GM19372 (cell line): Measurements from ENCODE around the gene PPP1R1C.
"Not testable (repeated sequence)": the region's sequence is repeated elsewhere in the genome, so short reads cannot be mapped to it uniquely, and the experiment has no call there.

Source experiments
- ATAC-seq: cut with Tn5 transposase; IDR thresholded peaks from one replicate; pipeline ENCODE4 v1.9.1; 2021; ENCODE audit warnings: mild to moderate bottlenecking, low read depth, moderate library complexity; ENCODE audit not compliant: unreplicated experiment

The PPP1R1C gene

GRCh38 chr2:182006595-182007341, 21.1 kb downstream of the PPP1R1C start:
- no peak for ATAC-seq

GRCh38 chr2:182014284-182014683, 28.6 kb downstream of the PPP1R1C start:
- no peak for ATAC-seq

GRCh38 chr2:182015334-182016109, 29.9 kb downstream of the PPP1R1C start:
- no peak for ATAC-seq

DNA sequence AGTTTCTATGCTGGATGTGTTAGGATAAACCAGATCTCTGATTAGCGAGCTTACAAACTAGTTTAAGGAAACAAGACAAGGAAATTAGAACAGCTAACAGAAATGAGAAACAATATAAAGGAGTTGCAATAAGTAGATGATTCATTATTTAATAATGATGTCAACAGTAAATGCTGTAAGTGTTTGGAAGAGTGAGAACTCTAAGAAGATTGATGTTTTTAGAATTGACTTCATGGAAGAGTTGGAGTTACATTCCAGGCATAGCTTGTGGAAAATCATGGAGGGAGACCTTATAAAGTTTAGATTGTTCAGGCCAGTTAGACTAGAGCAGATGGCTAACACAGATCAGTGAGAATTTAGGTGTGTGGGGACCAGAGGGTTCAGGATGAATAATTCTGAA, 32.6 kb downstream of the PPP1R1C start:
- ATAC-seq: no peak

GRCh38 chr2:182019731-182020130, 34.1 kb downstream of the PPP1R1C start:
- ATAC-seq: no peak

GRCh38 chr2:182020286-182021070, 34.8 kb downstream of the PPP1R1C start:
- ATAC-seq: no peak

GRCh38 chr2:182023235-182023634, 37.6 kb downstream of the PPP1R1C start:
- ATAC-seq: no peak

DNA sequence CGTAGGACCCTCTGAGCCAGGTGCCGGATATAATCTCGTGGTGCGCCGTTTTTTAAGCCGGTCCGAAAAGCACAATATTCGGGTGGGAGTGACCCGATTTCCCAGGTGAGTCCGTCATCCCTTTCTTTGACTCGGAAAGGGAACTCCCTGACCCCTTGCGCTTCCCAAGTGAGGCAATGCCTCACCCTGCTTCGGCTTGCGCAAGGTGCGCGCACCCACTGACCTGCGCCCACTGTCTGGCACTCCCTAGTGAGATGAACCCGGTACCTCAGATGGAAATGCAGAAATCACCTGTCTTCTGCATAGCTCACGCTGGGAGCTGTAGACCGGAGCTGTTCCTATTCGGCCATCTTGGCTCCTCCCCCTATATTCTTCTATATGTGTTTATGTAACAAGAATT, 45.2 kb downstream of the PPP1R1C start:
- not testable (repeated sequence) for ATAC-seq

DNA sequence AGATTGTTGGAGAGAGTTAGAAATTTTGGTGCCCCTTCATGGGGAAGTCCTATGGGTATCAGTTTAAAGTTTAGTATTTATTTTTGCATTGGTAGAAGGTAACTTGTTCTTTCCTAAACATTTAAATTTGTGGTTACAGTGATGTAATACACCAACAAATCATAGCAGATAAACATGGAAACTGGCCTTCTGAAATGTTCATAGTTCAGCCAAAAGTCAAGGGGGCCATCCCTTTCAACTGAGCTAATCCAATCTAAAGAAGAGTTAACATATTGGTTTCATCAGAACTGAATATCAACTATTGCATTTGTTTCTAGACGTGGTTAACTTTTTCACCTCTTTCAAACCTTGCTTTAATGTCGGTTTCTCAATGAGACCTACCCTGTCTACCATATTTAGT, 46.3 kb downstream of the PPP1R1C start:
- no peak for ATAC-seq

DNA sequence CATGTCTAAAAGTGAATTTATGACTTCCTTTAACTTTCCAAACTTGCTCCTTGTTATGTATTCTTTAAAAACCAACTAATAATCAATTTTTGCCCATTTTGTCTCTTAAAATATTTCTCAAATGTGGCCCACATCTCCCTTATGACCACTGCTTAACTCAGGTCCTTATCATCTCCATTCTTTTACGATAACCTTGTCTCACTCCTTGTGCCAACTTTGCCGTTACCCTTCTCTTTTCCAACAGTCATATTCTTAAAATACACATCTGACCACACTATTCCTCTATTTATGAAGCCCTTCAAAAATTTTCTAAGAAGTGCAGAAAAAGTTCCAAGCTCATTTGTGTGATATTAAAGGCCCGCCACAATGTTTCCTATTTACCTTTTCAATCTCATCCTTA, 47.8 kb downstream of the PPP1R1C start:
- ATAC-seq: no peak

DNA sequence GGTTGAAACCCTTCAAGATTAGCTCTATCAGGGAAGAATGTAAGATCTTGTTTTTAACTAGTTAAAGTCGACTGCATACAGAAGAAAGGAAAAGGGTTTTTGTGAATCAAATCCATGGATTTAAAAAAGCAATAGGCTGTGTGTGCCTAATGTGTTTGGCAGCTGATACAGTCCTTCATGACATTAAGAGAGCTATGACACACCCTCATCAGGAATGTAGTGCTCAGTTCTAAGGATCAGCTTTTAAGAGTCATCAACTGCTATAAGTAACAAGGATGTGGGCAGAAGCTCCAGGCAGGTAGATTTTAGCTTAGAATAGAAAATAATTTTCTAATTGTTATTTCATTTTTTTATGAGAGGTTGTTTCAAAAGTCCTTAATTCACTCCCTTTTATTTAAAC, 52.9 kb downstream of the PPP1R1C start:
- ATAC-seq: no peak

- ATAC-seq: no peak
Observed at GRCh38 chr2:182043021-182043420, 57.4 kb downstream of the PPP1R1C start.

DNA sequence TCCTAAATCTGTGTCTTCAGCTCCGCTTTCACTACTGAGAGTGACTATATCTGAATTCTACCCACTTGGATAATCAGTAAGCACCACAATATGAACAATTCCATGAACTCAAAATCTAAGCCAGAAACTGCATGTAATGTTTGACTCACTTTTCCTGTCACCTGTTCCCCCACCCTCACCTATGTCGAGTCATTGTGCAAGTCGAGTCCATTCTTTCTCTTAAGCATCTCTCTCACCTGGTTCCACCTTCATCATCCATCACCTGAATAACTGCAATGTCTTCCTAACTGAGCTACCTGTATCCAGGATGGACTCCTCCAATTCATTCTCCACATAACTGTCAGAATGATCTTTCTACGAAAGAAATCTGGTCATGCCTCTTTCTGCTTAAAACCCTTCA, 58.2 kb downstream of the PPP1R1C start:
- ATAC-seq: no peak

GRCh38 chr2:182047544-182047943, 61.9 kb downstream of the PPP1R1C start:
- ATAC-seq: no peak

- no peak for ATAC-seq
Observed at GRCh38 chr2:182048088-182048487, 62.4 kb downstream of the PPP1R1C start.

DNA sequence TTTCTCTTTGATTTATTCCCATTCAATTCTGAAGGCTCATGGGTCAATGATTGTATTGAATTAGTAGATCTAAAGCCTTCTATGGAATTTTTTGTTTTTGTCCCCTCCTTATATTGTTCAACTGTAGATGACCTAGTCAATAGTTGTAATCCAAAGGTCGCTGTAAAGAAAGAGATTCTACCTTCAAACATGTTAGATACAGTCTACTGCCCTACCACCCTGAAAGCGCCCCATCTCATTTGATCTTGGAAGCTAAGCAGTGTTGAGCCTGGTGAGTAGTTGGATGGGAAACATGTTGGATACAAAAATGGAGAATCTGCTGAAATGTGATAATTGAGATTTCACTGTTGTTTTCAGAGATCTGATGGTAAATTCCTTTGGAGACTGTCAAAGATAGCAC, 63.0 kb downstream of the PPP1R1C start:
- no peak for ATAC-seq

GRCh38 chr2:182049372-182050148, 63.9 kb downstream of the PPP1R1C start:
- ATAC-seq: no peak

GRCh38 chr2:182050333-182051135, 64.9 kb downstream of the PPP1R1C start:
- ATAC-seq: no peak

DNA sequence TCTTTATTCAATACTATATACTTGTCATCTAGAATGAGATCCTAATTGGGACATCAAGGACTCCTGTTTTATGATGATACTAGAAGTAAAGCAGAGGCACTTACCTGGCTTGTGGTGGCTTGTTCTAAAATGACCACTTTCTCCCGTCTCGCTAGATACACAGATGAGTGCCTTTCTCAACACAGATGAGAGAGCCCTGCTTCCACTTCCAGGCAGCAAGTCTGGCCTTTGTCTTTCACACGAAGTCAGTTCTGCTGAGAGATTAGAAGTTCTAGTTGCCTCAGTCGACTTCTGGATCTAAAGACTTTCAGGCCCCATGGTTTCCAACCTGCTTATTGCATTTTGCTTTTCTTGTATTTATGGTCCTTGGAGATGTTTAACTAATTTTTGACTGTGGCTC, 70.3 kb downstream of the PPP1R1C start:
- no peak for ATAC-seq

- no peak for ATAC-seq
Observed at GRCh38 chr2:182057002-182057401, 71.3 kb downstream of the PPP1R1C start.
